Measurements from ENCODE around the gene NEGR1. TPM values are rescaled to one million over a fixed set of nuclear protein-coding genes. Genes with fewer than 3 reads are reported as not detected.

Gene NEGR1
- total and polyA plus RNA-seq, 11 donors = 1.7 to 11.3 (median 6.8) TPM

DNA sequence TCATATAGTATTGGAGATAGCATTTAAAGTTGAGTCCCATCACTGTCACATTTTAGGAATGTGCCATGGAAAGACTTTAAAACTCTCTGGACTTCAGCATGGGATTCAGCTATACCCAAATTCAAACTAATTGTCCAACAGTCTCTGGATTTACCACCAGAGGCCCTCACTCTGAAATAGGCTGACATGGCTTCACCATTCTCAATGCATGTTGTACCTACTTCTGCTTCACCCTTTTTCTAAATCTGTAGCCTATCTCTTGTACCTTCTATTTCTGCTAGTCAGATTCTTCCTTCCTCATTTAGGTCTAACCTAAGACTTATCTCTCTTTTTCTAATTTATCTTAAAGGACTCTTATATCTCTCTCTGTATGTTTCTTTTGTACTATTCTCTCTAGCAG is 688.8 kb downstream of the NEGR1 start:
- intact Hi-C loops (cut with DNase I) = loop anchor here in 1 of 10 donors (5.0 kb wide), 1 partner anchor 439 kb away; no protein-coding TSS in a partner anchor
- H3K27ac ChIP-seq = no peak overlapping the region
- TF ChIP-seq CTCF (IDR thresholded peaks at IDR 0.05) = peak in 2 of 12 donors; percentile 20 to 23
- TF ChIP-seq POLR2A (IDR thresholded peaks at IDR 0.05) = no peak
- H3K27me3 ChIP-seq = no peaks in the 10 kb centered on the region
- peaks cover 0 to 9% (median 0%) of the 10 kb centered on the region in 12 donors for H3K4me1 ChIP-seq
- DNase-seq (no peak), ATAC-seq (no peak)
- H3K36me3 ChIP-seq = no peaks in the 10 kb centered on the region
- no peak overlapping the region for H3K4me3 ChIP-seq
- no peaks in the 10 kb centered on the region for H3K9me3 ChIP-seq

DNA sequence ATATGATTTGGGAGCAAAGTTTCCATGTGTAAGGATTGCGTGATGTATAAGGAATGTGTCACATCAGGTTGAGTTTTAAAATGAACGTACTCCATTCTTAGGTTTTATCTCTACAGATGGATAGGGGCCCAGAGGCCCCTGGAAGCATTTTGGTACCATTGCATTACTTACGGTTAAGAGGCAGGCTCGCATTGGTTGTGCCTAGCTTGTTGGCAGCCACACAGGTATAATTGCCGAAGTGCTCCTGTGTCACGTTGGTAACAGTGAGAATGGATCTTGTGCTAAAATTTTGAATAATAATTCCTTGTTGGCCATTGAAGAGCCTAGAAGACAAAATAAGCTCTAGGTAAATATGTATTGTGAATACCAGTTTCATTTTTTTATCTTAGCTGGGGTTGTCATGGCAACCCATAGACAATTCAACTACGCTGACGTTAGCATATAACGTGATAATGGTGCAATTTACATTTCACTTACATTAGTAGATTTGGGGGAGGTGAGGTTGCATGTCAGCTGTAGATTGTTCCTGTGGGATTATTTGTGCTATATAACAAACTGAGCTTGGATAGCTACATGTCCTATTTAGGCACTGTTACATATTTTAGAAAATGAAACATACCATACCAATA is 689.6 kb downstream of the NEGR1 start:
- ATAC-seq (no peak), DNase-seq (no peak)
- Histone ChIP-seq H3K27me3 (no peaks in the 10 kb centered on the region), H3K4me1 (peaks cover 0 to 9% (median 0%) of the 10 kb centered on the region in 12 donors), H3K27ac (no peak overlapping the region), H3K36me3 (no peaks in the 10 kb centered on the region), H3K9me3 (no peaks in the 10 kb centered on the region), H3K4me3 (no peak overlapping the region)
- intact Hi-C loops (cut with DNase I) = loop anchor here in 1 of 10 donors (5.0 kb wide), 1 partner anchor 440 kb away; no protein-coding TSS in a partner anchor
- TF ChIP-seq POLR2A (IDR thresholded peaks at IDR 0.05) (no peak), CTCF (IDR thresholded peaks at IDR 0.05) (no peak)
- 60 to 72% (median 63%) methylated on average over 9 of the region's 9 CpGs for WGBS, 4 donors

DNA sequence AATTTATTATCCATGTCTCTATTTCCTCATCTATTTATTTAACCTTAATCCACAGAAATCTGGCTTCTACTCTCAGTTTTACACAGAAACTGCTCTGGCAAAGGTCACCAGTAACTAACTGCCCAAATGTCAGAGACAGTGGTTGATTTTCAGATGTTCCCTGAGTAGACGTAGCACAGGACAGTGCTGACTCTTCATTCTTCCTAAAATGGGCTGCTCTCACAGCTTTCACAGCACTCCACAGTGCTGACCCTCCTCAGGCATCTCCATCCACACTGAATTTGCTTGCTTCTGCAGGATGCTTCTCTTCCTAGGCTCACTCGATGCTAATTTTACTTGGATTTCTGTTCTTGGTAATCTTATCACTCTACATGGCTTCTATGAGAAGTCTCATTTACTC is 693.3 kb downstream of the NEGR1 start:
- intact Hi-C loops (cut with DNase I) = loop anchor here in 9 of 10 donors (2.0 to 10.0 kb wide), 4 partner anchors 446 to 453 kb away; no protein-coding TSS in a partner anchor
- H3K9me3 ChIP-seq = no peaks in the 10 kb centered on the region
- no peak overlapping the region for H3K4me3 ChIP-seq
- no peak for TF ChIP-seq CTCF (IDR thresholded peaks at IDR 0.05)
- TF ChIP-seq POLR2A (IDR thresholded peaks at IDR 0.05) = no peak
- H3K27ac ChIP-seq = no peak overlapping the region
- peak in 1 of 4 donors; percentile 46 for ATAC-seq
- H3K27me3 ChIP-seq = no peaks in the 10 kb centered on the region
- 24 to 35% (median 28%) methylated on average over 2 of the region's 2 CpGs for WGBS, 4 donors
- H3K36me3 ChIP-seq = no peaks in the 10 kb centered on the region
- DNase-seq = no peak
- H3K4me1 ChIP-seq = peaks cover 0 to 9% (median 0%) of the 10 kb centered on the region in 12 donors

DNA sequence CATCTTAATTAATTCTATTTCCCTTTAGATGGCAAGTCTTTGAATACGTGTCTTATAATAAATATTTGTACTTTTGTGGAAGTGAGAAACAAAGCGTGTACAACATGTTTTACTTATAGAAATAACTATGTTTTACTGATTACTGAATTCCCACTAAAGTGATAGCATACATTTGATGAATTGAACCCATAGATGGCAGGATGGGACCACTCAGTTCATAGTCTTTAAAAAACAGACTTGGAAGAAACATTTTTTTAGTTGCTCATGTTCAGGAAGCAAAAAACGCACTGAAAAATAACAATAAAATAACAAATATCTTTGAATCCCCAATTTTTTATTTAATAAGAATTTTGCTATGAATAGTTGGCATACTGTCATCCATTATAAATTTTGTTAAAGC is 694.4 kb downstream of the NEGR1 start:
- Histone ChIP-seq H3K27ac (no peak overlapping the region), H3K27me3 (no peaks in the 10 kb centered on the region), H3K9me3 (no peaks in the 10 kb centered on the region), H3K4me1 (peaks cover 0 to 9% (median 0%) of the 10 kb centered on the region in 12 donors), H3K36me3 (no peaks in the 10 kb centered on the region), H3K4me3 (no peak overlapping the region)
- 41 to 51% (median 42%) methylated on average over 3 of the region's 3 CpGs for WGBS, 4 donors
- DNase-seq (no peak), ATAC-seq (peak in 2 of 4 donors; percentile 42 to 60)
- TF ChIP-seq POLR2A (IDR thresholded peaks at IDR 0.05) = no peak
- TF ChIP-seq CTCF (IDR thresholded peaks at IDR 0.05) = peak in 11 of 12 donors; percentile 8 to 54 (median 46)
- intact Hi-C loops (cut with DNase I) = loop anchor here in 9 of 10 donors (2.0 to 10.0 kb wide), 4 partner anchors 447 to 454 kb away; no protein-coding TSS in a partner anchor

Data from heart left ventricle (tissue), 16 donors.